OCI-LY7 (cell line): Measurements from ENCODE around the gene CNPY2. TPM values are rescaled to one million over a fixed set of nuclear protein-coding genes. Genes with fewer than 3 reads are reported as not detected.
"Not testable (repeated sequence)": the region's sequence is repeated elsewhere in the genome, so short reads cannot be mapped to it uniquely, and the experiment has no call there.

Experiments
- BruUV-seq: library from RNA; stranded (reverse); fragments of 400-500 nt; replicated peaks from 2 replicates; lab custom pipeline; 2021; lab: Mats Ljungman, UMichigan
- CTCF ChIA-PET: fragments of 300-600 bp; sonication (Branson Sonifier 250); formaldehyde crosslinking; loops from one replicate; lab custom pipeline; 2022; ENCODE audit warnings: antibody characterized with exemption; ENCODE audit not compliant: unreplicated experiment; lab: Charles Lee
- POLR2A ChIA-PET: fragments of 300-600 bp; sonication (Branson Sonifier 250); formaldehyde crosslinking; loops from one replicate; lab custom pipeline; 2022; ENCODE audit warnings: antibody characterized with exemption; lab: Charles Lee
- DNase-seq: peaks from one replicate; pipeline ENCODE4 v3.0.0-alpha.2; 2015; ENCODE audit warnings: low spot score
- H2AFZ ChIP-seq: fragments of 200-600 bp; sonication (generic), shearing (Covaris generic); 2 replicates; pipeline ENCODE4 v1.6.1; 2014; ENCODE audit warnings: mild to moderate bottlenecking, antibody characterized with exemption, low read length, moderate library complexity
- H3K27ac ChIP-seq: fragments of 200-600 bp; sonication (generic); 2 replicates; pipeline ENCODE4 v1.5.1; 2014; ENCODE audit warnings: mixed run types, low read depth, mild to moderate bottlenecking, moderate library complexity, low read length, inconsistent platforms; ENCODE audit not compliant: poor library complexity, severe bottlenecking
- H3K36me3 ChIP-seq: fragments of 200-600 bp; sonication (generic); 2 replicates; pipeline ENCODE4 v1.6.1; 2014; ENCODE audit warnings: mild to moderate bottlenecking, antibody characterized with exemption, low read length, moderate library complexity, mixed read lengths; ENCODE audit not compliant: insufficient read depth
- H3K4me1 ChIP-seq: fragments of 200-600 bp; sonication (generic); 2 replicates; pipeline ENCODE4 v1.5.1; 2014; ENCODE audit warnings: mild to moderate bottlenecking, low read length; ENCODE audit not compliant: insufficient read depth, poor library complexity, severe bottlenecking
- H3K4me2 ChIP-seq: fragments of 200-600 bp; sonication (generic); 2 replicates; pipeline ENCODE4 v1.6.1; 2014; ENCODE audit warnings: mild to moderate bottlenecking, low read length
- H3K4me3 ChIP-seq: fragments of 200-600 bp; sonication (generic); 2 replicates; pipeline ENCODE4 v1.5.1; 2014; ENCODE audit warnings: mild to moderate bottlenecking, low read depth, low read length; ENCODE audit not compliant: poor library complexity, severe bottlenecking
- H3K79me2 ChIP-seq: fragments of 200-600 bp; sonication (generic); 2 replicates; pipeline ENCODE4 v1.6.1; 2016; ENCODE audit warnings: low read depth, mild to moderate bottlenecking, low read length, moderate library complexity, mixed read lengths; ENCODE audit not compliant: insufficient read depth
- H3K9me2 ChIP-seq: fragments of 200-600 bp; sonication (generic); 2 replicates; pipeline ENCODE4 v1.6.1; 2016; ENCODE audit warnings: mild to moderate bottlenecking, low read length, mixed read lengths; ENCODE audit not compliant: insufficient read depth
- H3K9me3 ChIP-seq: fragments of 200-600 bp; sonication (generic); 2 replicates; pipeline ENCODE4 v1.6.1; 2014; ENCODE audit warnings: mild to moderate bottlenecking, mixed run types, low read length, mixed read lengths
- H4K20me1 ChIP-seq: fragments of 200-600 bp; sonication (generic); 2 replicates; pipeline ENCODE4 v1.6.1; 2014; ENCODE audit warnings: mild to moderate bottlenecking, antibody characterized with exemption, low read length, moderate library complexity, mixed read lengths; ENCODE audit not compliant: insufficient read depth
- EZH2phosphoT487 ChIP-seq: fragments of 200-600 bp; sonication (generic); IDR thresholded peaks from 2 replicates; pipeline ENCODE4 v1.6.1; 2018; ENCODE audit warnings: low read depth, borderline replicate concordance, mild to moderate bottlenecking, mixed run types, antibody characterized with exemption, low read length, moderate library complexity, mixed read lengths
- intact Hi-C: fragments of 100-400 bp; cut with micrococcal nuclease; formaldehyde crosslinking; loops from one replicate; pipeline ENCODE4 v1.10.0; 2022; ENCODE audit not compliant: unreplicated experiment
- total RNA-seq, 2 experiments: library from RNA; depleted of rRNA in 1 of 2; stranded (reverse); fragments of >200 nt in 1 of 2; shearing (Covaris generic) in 1 of 2; gene quantifications; 2 replicates each; pipeline ENCODE4 v1.2.3, GENCODE V29; 2014 to 2022
- TF ChIP-seq, protein P1 (sequence below): fragments of 200-600 bp; sonication (generic); conservative IDR thresholded peaks from 2 replicates; pipeline ENCODE4 v1.5.1; 2014; ENCODE audit warnings: mild to moderate bottlenecking, antibody characterized with exemption, low read length, moderate library complexity, mixed read lengths

CNPY2 gene
- total RNA-seq, 2 experiments from 2014 or later, result 75.5 to 85.5 TPM

DNA sequence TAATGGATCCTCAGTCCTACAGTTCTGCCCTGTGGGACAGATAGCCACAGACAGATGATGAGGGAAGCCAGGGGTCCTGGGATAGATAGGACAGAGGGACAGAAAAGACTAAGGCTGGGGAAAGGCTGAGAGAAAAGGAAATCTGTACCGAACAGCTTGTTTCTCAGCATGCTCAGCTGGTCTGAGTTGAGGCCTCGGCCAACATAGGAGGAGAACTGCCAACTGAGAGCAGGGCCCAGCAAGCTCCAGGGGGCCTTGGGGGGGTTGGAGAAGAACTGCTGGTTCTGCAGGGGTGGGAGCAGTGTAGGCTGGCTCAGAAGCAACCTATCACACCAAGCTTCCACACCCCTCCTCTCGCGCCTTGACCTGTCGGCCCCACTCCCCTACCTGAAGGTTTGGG, 33.0 kb upstream of the CNPY2 start:
- TF ChIP-seq, protein P1, sequence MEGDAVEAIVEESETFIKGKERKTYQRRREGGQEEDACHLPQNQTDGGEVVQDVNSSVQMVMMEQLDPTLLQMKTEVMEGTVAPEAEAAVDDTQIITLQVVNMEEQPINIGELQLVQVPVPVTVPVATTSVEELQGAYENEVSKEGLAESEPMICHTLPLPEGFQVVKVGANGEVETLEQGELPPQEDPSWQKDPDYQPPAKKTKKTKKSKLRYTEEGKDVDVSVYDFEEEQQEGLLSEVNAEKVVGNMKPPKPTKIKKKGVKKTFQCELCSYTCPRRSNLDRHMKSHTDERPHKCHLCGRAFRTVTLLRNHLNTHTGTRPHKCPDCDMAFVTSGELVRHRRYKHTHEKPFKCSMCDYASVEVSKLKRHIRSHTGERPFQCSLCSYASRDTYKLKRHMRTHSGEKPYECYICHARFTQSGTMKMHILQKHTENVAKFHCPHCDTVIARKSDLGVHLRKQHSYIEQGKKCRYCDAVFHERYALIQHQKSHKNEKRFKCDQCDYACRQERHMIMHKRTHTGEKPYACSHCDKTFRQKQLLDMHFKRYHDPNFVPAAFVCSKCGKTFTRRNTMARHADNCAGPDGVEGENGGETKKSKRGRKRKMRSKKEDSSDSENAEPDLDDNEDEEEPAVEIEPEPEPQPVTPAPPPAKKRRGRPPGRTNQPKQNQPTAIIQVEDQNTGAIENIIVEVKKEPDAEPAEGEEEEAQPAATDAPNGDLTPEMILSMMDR, result no peak
- no peak for TF ChIP-seq EZH2phosphoT487
- BruUV-seq, result no TSS peak
- intact Hi-C loops, result no loop called here
- Histone ChIP-seq H3K4me2 (no peak overlapping the region), H3K9me3 (no peaks in the 10 kb centered on the region), H3K4me1 (no peaks in the 10 kb centered on the region), H4K20me1 (no peaks in the 10 kb centered on the region), H2AFZ (no peak overlapping the region), H3K79me2 (no peaks in the 10 kb centered on the region), H3K4me3 (no peak overlapping the region), H3K36me3 (peaks cover 89% of the 10 kb centered on the region), H3K27ac (no peak overlapping the region), H3K9me2 (no peaks in the 10 kb centered on the region)
- ChIA-PET CTCF (interaction anchor here (0.6 kb wide), 1 partner anchor 14 kb away, joined by 6 read pairs; no protein-coding TSS in a partner anchor), POLR2A (interaction anchor here (0.9 to 6.5 kb wide), 3 partner anchors 10 to 16 kb away, joined by 3 to 47 read pairs (median 6); partner anchors contain the start of genes IL23A and STAT2)
- DNase-seq, result no peak

DNA sequence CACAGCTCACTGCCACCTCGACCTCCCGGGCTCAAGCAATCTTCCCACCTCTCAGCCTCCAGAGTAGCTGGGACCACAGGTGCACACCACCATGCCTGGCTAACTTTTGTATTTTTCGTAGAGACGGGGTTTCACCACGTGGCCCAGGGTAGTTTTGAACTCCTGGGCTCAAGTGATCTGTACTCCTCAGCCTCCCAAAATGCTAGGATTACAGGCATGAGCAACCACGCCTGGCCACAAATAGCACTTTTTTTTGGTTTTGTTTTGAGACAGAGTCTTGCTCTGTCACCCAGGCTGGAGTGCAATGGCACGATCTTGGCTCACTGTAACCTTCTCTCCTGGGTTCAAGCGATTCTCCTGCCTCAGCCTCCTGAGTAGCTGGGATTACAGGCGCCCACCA, 31.5 kb upstream of the CNPY2 start:
- BruUV-seq, H3K79me2 ChIP-seq, H3K4me1 ChIP-seq, H2AFZ ChIP-seq, H4K20me1 ChIP-seq, H3K4me3 ChIP-seq, H3K9me2 ChIP-seq, DNase-seq, CTCF ChIA-PET, H3K27ac ChIP-seq, H3K9me3 ChIP-seq, H3K4me2 ChIP-seq, intact Hi-C loops: not testable (repeated sequence)
- POLR2A ChIA-PET, result interaction anchor here (0.6 to 6.5 kb wide), 3 partner anchors 12 to 585 kb away, joined by 4 to 47 read pairs (median 4); partner anchors contain the start of gene STAT2
- H3K36me3 ChIP-seq, result peaks cover 91% of the 10 kb centered on the region

DNA sequence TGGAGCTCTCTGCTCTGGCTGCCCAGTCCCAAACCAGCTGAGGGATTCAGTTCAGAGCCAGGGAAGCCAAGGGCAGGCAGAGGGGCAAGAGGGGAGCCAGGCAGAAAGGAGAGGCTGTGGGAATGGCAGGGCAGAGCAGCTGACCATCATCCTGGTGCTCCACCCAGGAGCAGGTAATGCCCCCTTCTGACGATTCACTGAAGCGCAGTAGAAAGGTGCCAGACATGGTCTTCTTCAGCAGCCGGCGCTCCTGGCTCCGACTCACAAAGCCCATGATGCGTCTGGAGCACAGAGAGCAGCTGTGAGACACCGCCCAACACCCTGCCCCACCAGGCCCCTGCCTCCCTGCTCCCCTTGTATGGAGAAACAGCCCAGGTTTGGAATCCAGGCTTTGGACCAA, 30.9 kb upstream of the CNPY2 start:
- no peaks in the 10 kb centered on the region for H4K20me1 ChIP-seq
- DNase-seq, result no peak
- peaks cover 88% of the 10 kb centered on the region for H3K36me3 ChIP-seq
- H3K4me3 ChIP-seq, result no peak overlapping the region
- H3K9me2 ChIP-seq, result no peaks in the 10 kb centered on the region
- POLR2A ChIA-PET, result interaction anchor here (0.7 to 6.5 kb wide), 2 partner anchors 13 to 61 kb away, joined by 4 to 47 read pairs; partner anchors contain the start of gene STAT2
- no peaks in the 10 kb centered on the region for H3K4me1 ChIP-seq
- CTCF ChIA-PET, result interaction anchor here (1.2 kb wide), 1 partner anchor 13 kb away, joined by 4 read pairs; the partner anchor contains the start of gene STAT2
- no TSS peak for BruUV-seq
- intact Hi-C loops, result no loop called here
- no peak overlapping the region for H2AFZ ChIP-seq
- no peaks in the 10 kb centered on the region for H3K9me3 ChIP-seq
- no peak overlapping the region for H3K4me2 ChIP-seq
- H3K79me2 ChIP-seq, result no peaks in the 10 kb centered on the region
- TF ChIP-seq, protein P1, result peak; percentile 34; the same call in 1 of the 2 replicates
- no peak for TF ChIP-seq EZH2phosphoT487
- no peak overlapping the region for H3K27ac ChIP-seq

DNA sequence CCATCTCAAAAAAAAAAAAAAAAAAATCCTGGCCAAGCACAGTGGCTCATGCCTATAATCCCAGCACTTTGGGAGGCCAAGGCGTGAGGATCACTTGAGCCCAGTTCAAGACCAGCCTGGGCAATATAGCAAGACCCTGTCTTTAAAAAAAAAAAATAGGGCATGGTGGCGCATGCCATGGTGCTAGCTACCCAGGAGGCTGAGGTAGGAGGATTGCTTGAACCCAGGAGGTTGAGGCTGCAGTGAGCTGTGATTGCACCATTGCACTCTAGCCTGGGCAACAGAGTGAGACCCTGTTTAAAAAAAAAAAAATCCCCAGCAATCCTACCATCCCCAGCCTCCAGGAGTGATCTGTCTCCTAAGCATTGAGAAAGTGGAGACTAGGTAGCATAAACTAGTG, 26.5 kb upstream of the CNPY2 start:
- H3K4me3 ChIP-seq, H4K20me1 ChIP-seq, H3K79me2 ChIP-seq, H3K27ac ChIP-seq, DNase-seq, H2AFZ ChIP-seq, BruUV-seq, H3K9me3 ChIP-seq, intact Hi-C loops, H3K9me2 ChIP-seq, H3K4me2 ChIP-seq: not testable (repeated sequence)
- Histone ChIP-seq H3K36me3 (peaks cover 58% of the 10 kb centered on the region), H3K4me1 (peaks cover 32% of the 10 kb centered on the region)
- POLR2A ChIA-PET, result interaction anchor here (0.6 to 1.9 kb wide), 5 partner anchors 9 to 905 kb away, joined by 3 to 7 read pairs (median 4); no protein-coding TSS in a partner anchor
- CTCF ChIA-PET, result interaction anchor here (0.5 kb wide), 1 partner anchor 27 kb away, joined by 3 read pairs; no protein-coding TSS in a partner anchor
